K562 (cell line): ENCODE results near the gene STAG2. TPM values are rescaled to one million over a fixed set of nuclear protein-coding genes. Genes with fewer than 3 reads are reported as not detected.

Experiments used
- ATAC-seq: fragments of 200-7000 bp; cut with Tn5 transposase; 3 replicates; pipeline ENCODE4 v1.9.1; 2020; ENCODE audit warnings: moderate library complexity
- BruUV-seq: library from RNA; stranded (reverse); fragments of 400-500 nt; replicated peaks from 2 replicates; lab custom pipeline; 2021; lab: Mats Ljungman, UMichigan
- CTCF ChIA-PET: fragments of 300-600 bp; formaldehyde crosslinking; extraction: SDS; loops from one replicate; lab custom pipeline; 2021; ENCODE audit warnings: low intra/inter-chr PET ratio; lab: Yijun Ruan, JAX
- POLR2A ChIA-PET: fragments of 300-600, 350-650 bp; sonication (Branson Sonifier 250); formaldehyde crosslinking; extraction: SDS; loops from one replicate; lab custom pipeline; 2021; ENCODE audit warnings: antibody characterized with exemption, inconsistent platforms; lab: Yijun Ruan, JAX
- DNase-seq, 4 experiments: peaks; one replicate each; pipeline versions ENCODE4 v3.0.0 to v3.0.0-alpha.2; 2011 to 2018; ENCODE audit warnings: low spot score in 3 of 4, mixed read lengths in 3 of 4; ENCODE audit errors: extremely low read depth in 1 of 4
- FAIRE-seq: peaks from 2 replicates; lab custom pipeline; 2011; peaks lifted over from hg19 to GRCh38; lab: Jason Lieb, UNC
- H2AFZ ChIP-seq: 2 replicates; pipeline ENCODE4 v1.6.0; 2011; ENCODE audit warnings: low read depth, low read length, control low read depth, inconsistent platforms
- H3K27ac ChIP-seq: fragments of 200-600 bp; 3 replicates; pipeline ENCODE4 v1.8.0; 2011; ENCODE audit warnings: low read depth, mild to moderate bottlenecking, control low read depth, inconsistent platforms, low read length, moderate library complexity, mixed read lengths; ENCODE audit errors: extremely low read depth
- H3K27me3 ChIP-seq, 2 experiments: fragments of 300-600 bp in 1 of 2; 2 replicates in 1 of 2; 3 replicates in 1 of 2; pipeline versions ENCODE4 v1.6.0 to v1.8.0; 2011; ENCODE audit warnings: inconsistent platforms in 2 of 2, low read length in 2 of 2, mild to moderate bottlenecking in 1 of 2, mixed read lengths in 1 of 2, moderate library complexity in 1 of 2; ENCODE audit not compliant: control insufficient read depth in 2 of 2, insufficient read depth in 2 of 2
- H3K36me3 ChIP-seq: fragments of 300-600 bp; 3 replicates; pipeline ENCODE4 v1.8.0; 2011; ENCODE audit warnings: mild to moderate bottlenecking, low read length, inconsistent platforms; ENCODE audit not compliant: control insufficient read depth, insufficient read depth
- H3K4me1 ChIP-seq, 2 experiments: fragments of 200-600 bp in 1 of 2; replicated peaks in 1 of 2; 2 replicates in 1 of 2; 3 replicates in 1 of 2; pipeline versions ENCODE4 v1.5.1 to v1.8.0; 2011; ENCODE audit warnings: inconsistent platforms in 2 of 2, low read length in 2 of 2, mild to moderate bottlenecking in 1 of 2, mixed read lengths in 1 of 2, moderate library complexity in 1 of 2; ENCODE audit not compliant: control insufficient read depth in 2 of 2, insufficient read depth in 2 of 2
- H3K4me2 ChIP-seq: 2 replicates; pipeline ENCODE4 v1.6.1; 2011; ENCODE audit warnings: low read length, control low read depth, inconsistent platforms, mixed read lengths; ENCODE audit not compliant: insufficient read depth
- H3K4me3 ChIP-seq: fragments of 200-600 bp; sonication (generic), shearing (Covaris generic); 2 replicates; pipeline ENCODE4 v1.5.1; 2016; ENCODE audit warnings: control low read depth, inconsistent platforms
- H3K79me2 ChIP-seq: fragments of 200-600 bp; 3 replicates; pipeline ENCODE4 v1.8.0; 2011; ENCODE audit warnings: low read length, inconsistent platforms; ENCODE audit not compliant: control insufficient read depth, insufficient read depth
- H3K9ac ChIP-seq, 2 experiments: 2 replicates each; pipeline versions ENCODE4 v1.6.0 to v1.6.1; 2011; ENCODE audit warnings: low read depth in 2 of 2, low read length in 2 of 2, control low read depth in 1 of 2, inconsistent platforms in 1 of 2, mild to moderate bottlenecking in 1 of 2, mixed read lengths in 1 of 2; ENCODE audit not compliant: insufficient read depth in 1 of 2
- H3K9me1 ChIP-seq: one replicate; pipeline ENCODE4 v1.6.0; 2011; ENCODE audit warnings: inconsistent platforms, mild to moderate bottlenecking, low read length, moderate library complexity; ENCODE audit not compliant: control insufficient read depth, insufficient read depth
- H3K9me3 ChIP-seq: replicated peaks from 2 replicates; pipeline ENCODE4 v1.5.1; 2011; ENCODE audit warnings: low read depth, low read length, inconsistent platforms; ENCODE audit not compliant: control insufficient read depth, insufficient read depth
- H4K20me1 ChIP-seq: replicated peaks from 2 replicates; pipeline ENCODE4 v1.6.1; 2011; ENCODE audit warnings: low read length, inconsistent platforms, mixed read lengths; ENCODE audit not compliant: control insufficient read depth, insufficient read depth
- BRD4 ChIP-seq: fragments of 200-600 bp; sonication (generic); IDR thresholded peaks from 2 replicates; pipeline ENCODE4 v1.6.1; 2017; ENCODE audit warnings: inconsistent platforms
- EGR1 ChIP-seq: fragments of 450-650 bp; conservative IDR thresholded peaks from 2 replicates; pipeline ENCODE4 v1.6.1; 2017; ENCODE audit warnings: mild to moderate bottlenecking
- GTF2E2 ChIP-seq: fragments of 200-800 bp; sonication (Bioruptor generic); IDR thresholded peaks from 2 replicates; pipeline ENCODE4 v1.6.1; 2016; ENCODE audit warnings: missing genetic modification characterization, missing compliant biosample characterization
- MBD2 ChIP-seq: sonication (generic); IDR thresholded peaks from 2 replicates; pipeline ENCODE4 v1.6.1; 2016; ENCODE audit warnings: low read depth, borderline replicate concordance
- MEF2A ChIP-seq: IDR thresholded peaks from 2 replicates; pipeline ENCODE4 v1.6.1; 2011; ENCODE audit warnings: low read depth, mild to moderate bottlenecking, low read length, moderate library complexity; ENCODE audit not compliant: control insufficient read depth
- MXI1 ChIP-seq: IDR thresholded peaks from 2 replicates; pipeline ENCODE4 v1.6.1; 2011; ENCODE audit warnings: low read depth, mild to moderate bottlenecking, improper control_type of control experiment, low read length
- NFRKB ChIP-seq: fragments of 450-650 bp; IDR thresholded peaks from 2 replicates; pipeline ENCODE4 v1.6.1; 2016; ENCODE audit warnings: low read depth
- POLR2AphosphoS5 ChIP-seq: IDR thresholded peaks from 2 replicates; pipeline ENCODE4 v1.6.1; 2011; ENCODE audit warnings: mild to moderate bottlenecking, low read depth, low read length, moderate library complexity; ENCODE audit not compliant: control insufficient read depth, insufficient read depth
- RBM39 ChIP-seq: fragments of 200-400 bp; formaldehyde crosslinking; optimal IDR thresholded peaks from 2 replicates; pipeline ENCODE3; 2018; ENCODE audit warnings: low read depth, low read length
- SUPT5H ChIP-seq: fragments of 450-650 bp; IDR thresholded peaks from 2 replicates; pipeline ENCODE4 v1.6.1; 2016
- ZKSCAN1 ChIP-seq: fragments of 150-350 bp; IDR thresholded peaks from 2 replicates; pipeline ENCODE4 v1.6.1; 2016; ENCODE audit warnings: low read depth, low read length
- WGBS: fragments of 100-300 bp; shearing (Covaris generic); methylation state at CpG from one replicate; pipeline ENCODE4 v1.1.6; 2016; ENCODE audit warnings: low coverage, mixed read lengths; ENCODE audit not compliant: insufficient coverage; ENCODE audit errors: missing lambda C conversion rate; 5-methylcytosine and 5-hydroxymethylcytosine counted together
- in situ Hi-C: fragments of 300-500 bp; cut with MboI; formaldehyde crosslinking; loops from 4 replicates; pipeline ENCODE4 v1.15.0; 2018; ENCODE audit warnings: inconsistent platforms, mixed read lengths
- intact Hi-C: fragments of 100-400 bp; cut with micrococcal nuclease; formaldehyde crosslinking; loops from 2 replicates; pipeline ENCODE4 v1.14.2; 2022
- polyA plus RNA-seq, 8 experiments: library from polyadenylated mRNA; depleted of rRNA in 4 of 8; stranded (reverse) in 5 of 8; unstranded in 3 of 8; fragments of >200 nt; fragmentation: Nextera tagmentation in 2 of 8; fragmentation: Illumina TruSeq in 1 of 8; extraction: Ambion mirVana in 2 of 8; extraction: Trizol in 1 of 8; gene quantifications; 2 replicates each; pipeline versions ENCODE4 v1.2.1 to v1.2.3, GENCODE V29; 2011 to 2014; ENCODE audit warnings: inconsistent platforms in 1 of 8, missing spikeins in 1 of 8
- total RNA-seq, 7 experiments: library from RNA; depleted of rRNA in 6 of 7; stranded (reverse); fragments of >200 nt in 6 of 7; fragmentation: Illumina TruSeq in 2 of 7; extraction: Trizol in 2 of 7; gene quantifications; 2 replicates each; pipeline versions ENCODE4 v1.2.1 to v1.2.3, GENCODE V29; 2011 to 2021; ENCODE audit warnings: low replicate concordance in 1 of 7
- TF ChIP-seq, protein P1 (sequence below): sonication (generic); formaldehyde crosslinking; IDR thresholded peaks from 2 replicates; pipeline ENCODE4 v1.8.1; 2023; ENCODE audit warnings: mild to moderate bottlenecking, missing genetic modification reagents

The STAG2 gene
- total and polyA plus RNA-seq, 9 of the 15 experiments (the other 6 are each of a cell fraction or from before 2014, with no cell fraction given), result 40.3 to 133 (median 90.1) TPM

DNA sequence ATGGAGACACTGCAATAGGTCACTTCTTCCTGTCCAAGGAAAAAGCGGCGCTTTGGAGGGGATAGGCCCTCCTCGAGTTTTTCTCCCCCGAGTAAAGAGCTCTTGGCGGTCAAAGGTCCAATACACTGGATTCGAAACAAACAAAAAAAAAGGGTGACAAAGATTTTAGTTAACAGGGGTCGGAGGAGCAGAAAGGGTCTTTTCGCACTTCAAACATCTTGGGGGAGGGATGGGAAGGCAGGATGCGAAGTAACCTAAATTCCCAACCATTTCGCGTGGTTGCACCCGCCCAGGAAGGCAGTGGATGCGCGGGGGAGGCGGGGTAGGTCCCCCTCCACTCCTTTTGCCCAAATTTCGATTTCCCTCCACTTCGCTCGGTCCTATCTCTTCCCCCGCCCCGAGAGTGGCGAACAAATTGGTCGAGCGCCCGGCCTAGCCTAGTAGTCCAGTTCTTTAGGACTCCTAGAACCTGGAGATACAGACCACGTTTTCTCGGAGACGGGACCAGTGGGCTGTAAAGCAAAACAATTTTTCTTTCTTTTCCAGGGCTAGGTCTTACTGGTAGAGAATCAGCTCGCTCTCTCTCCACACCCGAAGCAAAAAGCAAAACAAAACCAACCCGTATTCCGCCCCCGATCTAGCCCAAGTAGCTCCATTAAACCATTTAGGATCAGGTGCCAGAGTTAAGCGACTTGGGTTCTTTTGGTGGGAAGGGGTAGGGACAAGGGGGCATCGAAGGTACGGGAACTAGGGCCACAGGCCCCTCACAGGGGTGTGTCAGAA, 2.0 kb upstream of the STAG2 start (continued):
- TF ChIP-seq, protein P1, sequence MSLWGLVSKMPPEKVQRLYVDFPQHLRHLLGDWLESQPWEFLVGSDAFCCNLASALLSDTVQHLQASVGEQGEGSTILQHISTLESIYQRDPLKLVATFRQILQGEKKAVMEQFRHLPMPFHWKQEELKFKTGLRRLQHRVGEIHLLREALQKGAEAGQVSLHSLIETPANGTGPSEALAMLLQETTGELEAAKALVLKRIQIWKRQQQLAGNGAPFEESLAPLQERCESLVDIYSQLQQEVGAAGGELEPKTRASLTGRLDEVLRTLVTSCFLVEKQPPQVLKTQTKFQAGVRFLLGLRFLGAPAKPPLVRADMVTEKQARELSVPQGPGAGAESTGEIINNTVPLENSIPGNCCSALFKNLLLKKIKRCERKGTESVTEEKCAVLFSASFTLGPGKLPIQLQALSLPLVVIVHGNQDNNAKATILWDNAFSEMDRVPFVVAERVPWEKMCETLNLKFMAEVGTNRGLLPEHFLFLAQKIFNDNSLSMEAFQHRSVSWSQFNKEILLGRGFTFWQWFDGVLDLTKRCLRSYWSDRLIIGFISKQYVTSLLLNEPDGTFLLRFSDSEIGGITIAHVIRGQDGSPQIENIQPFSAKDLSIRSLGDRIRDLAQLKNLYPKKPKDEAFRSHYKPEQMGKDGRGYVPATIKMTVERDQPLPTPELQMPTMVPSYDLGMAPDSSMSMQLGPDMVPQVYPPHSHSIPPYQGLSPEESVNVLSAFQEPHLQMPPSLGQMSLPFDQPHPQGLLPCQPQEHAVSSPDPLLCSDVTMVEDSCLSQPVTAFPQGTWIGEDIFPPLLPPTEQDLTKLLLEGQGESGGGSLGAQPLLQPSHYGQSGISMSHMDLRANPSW (CRISPR knock-in tag), result no peak
- TF ChIP-seq, all 486 proteins: peak for 37

DNA sequence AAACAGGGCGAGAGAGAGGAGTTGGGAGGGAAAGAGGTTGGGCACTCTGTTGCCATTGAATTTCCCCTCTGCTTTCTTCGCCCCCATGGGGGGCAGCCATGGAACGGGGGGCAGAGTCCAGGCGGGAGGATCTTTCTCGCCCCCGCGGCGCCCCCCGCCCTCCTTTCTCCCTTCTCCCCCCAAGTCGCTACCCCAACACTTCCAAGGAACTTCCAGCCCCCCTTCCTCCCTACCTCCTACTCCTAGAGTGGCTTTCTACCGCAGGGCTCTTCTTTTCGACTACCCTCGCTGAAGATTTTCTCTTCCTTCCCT, 594 bp upstream of the STAG2 start:
- Histone ChIP-seq H3K27me3 (no peaks in the 10 kb centered on the region), H2AFZ (peak overlapping the region; percentile 67), H3K9me1 (no peaks in the 10 kb centered on the region), H4K20me1 (no peaks in the 10 kb centered on the region; the same call in 1 of the 2 replicates), H3K4me2 (peak overlapping the region; percentile 83), H3K79me2 (peaks cover 67% of the 10 kb centered on the region), H3K36me3 (peaks cover 5% of the 10 kb centered on the region; the same call in 1 of the 3 replicates), H3K4me3 (peak overlapping the region; percentile 95), H3K9me3 (no peaks in the 10 kb centered on the region), H3K27ac (peak overlapping the region; percentile 99), H3K4me1 (peaks cover 4 to 5% of the 10 kb centered on the region in 2 experiments; a peak in 2 of 5 replicates), H3K9ac (peak overlapping the region; percentile 97 to 98)
- ChIA-PET POLR2A (no interaction called here), CTCF (interaction anchor here (0.6 to 1.9 kb wide), 4 partner anchors 16 to 217 kb away, joined by 3 to 21 read pairs (median 8); no protein-coding TSS in a partner anchor)
- FAIRE-seq (no peak), DNase-seq (no peak), ATAC-seq (no peak)
- intact Hi-C loops, result loop anchor here (5.0 kb wide), 2 partner anchors 261 to 386 kb away; partner anchors contain the start of gene SH2D1A
- TSS peak; percentile 40 for BruUV-seq
- WGBS, result 0% methylated on average over 1 of the region's 13 CpGs
- in situ Hi-C loops, result no loop called here
- TF ChIP-seq MEF2A (no peak), SUPT5H (0 out of 2 replicates have a peak, but pooled peaks have one; percentile 6), MXI1 (no peak), POLR2AphosphoS5 (peak; percentile 1; the same call in 1 of the 2 replicates), MBD2 (0 out of 2 replicates have a peak, but pooled peaks have one; percentile 27), EGR1 (0 out of 2 replicates have a peak, but pooled peaks have one; percentile 25), ZKSCAN1 (0 out of 2 replicates have a peak, but pooled peaks have one; percentile 5), NFRKB (peak; percentile 85; the same call in 1 of the 2 replicates), GTF2E2 (0 out of 2 replicates have a peak, but pooled peaks have one; percentile 12), RBM39 (no peak), BRD4 (peak; percentile 94)
